Measurements from ENCODE around the gene TP53BP2.

TP53BP2 gene

DNA sequence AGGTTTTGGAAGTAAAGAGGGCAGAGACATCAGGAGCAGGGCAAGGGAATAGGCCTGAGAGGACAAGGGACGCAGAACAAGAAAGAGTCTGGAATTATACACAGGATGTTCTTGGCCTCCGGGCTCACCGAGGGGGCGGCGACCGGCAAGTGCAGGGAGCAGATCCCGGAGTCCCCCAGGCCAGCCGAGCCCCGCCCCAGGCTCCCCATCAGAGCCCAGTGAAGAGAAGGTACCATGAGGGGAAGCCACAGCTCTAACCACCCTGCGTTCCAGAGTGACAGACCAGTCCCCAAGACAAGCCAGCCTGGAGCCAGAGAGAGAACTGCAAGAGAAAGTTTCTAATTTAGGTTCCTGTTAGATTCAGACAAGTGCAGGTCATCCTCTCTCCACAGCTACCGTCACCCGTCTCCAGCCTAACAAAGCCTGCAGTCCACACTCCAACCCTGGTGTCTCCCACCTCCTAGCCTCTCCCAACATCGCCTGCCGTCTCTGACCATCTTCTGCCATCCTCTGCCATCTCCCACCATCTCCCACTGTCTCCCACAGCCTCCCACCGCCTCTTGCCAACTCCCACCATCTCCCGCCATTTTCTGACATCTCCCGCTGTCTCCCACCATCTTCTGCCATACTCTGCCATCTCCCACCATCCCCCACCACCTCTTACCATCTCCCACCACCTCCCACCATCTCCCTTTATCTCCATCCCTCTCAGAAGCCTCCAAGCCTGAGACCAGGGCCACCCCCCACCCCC is 90.9 kb downstream of the TP53BP2 start:
- no peak overlapping the region for H3K4me3 ChIP-seq (ENCODE audit: low read depth, low read length)
- TF ChIP-seq, protein P1, sequence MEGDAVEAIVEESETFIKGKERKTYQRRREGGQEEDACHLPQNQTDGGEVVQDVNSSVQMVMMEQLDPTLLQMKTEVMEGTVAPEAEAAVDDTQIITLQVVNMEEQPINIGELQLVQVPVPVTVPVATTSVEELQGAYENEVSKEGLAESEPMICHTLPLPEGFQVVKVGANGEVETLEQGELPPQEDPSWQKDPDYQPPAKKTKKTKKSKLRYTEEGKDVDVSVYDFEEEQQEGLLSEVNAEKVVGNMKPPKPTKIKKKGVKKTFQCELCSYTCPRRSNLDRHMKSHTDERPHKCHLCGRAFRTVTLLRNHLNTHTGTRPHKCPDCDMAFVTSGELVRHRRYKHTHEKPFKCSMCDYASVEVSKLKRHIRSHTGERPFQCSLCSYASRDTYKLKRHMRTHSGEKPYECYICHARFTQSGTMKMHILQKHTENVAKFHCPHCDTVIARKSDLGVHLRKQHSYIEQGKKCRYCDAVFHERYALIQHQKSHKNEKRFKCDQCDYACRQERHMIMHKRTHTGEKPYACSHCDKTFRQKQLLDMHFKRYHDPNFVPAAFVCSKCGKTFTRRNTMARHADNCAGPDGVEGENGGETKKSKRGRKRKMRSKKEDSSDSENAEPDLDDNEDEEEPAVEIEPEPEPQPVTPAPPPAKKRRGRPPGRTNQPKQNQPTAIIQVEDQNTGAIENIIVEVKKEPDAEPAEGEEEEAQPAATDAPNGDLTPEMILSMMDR (IDR thresholded peaks at IDR 0.05; ENCODE audit: low read depth, low read length), result no peak

DNA sequence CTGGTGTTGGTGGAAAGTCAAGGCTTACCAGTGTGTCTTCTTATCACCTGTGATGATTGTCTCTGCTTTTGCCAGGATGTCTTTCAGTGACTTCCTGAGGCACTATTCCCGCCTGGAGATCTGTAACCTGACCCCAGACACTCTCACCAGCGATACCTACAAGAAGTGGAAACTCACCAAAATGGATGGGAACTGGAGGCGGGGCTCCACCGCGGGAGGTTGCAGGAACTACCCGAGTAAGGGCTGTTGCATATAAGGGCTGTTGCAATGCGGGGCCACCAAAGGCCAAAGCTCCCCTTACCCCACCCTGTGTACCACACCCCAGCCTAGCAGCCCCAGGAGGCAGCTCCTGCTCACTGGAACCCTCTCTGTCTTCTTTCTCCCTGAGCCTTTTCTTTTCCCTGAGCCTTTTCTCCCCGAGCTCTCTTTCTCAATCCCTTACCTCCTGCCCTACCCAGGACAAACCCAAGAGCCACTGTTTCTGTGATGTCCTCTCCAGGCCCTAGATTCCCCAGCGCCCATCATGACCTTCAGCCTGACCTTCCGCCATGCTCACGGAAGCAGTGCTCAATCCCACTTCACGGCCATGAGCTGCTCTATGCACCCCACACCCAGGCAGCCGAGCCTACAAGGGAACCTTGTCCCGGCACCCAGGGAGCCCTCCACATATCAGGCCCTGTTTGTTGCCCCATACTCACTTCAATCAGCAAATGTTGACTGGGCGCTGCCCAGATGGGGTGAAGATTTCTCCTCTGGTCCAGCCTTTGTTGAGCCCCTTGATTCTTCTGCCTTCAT is 92.8 kb downstream of the TP53BP2 start:
- TF ChIP-seq, protein P1 (IDR thresholded peaks at IDR 0.05; ENCODE audit: low read depth, low read length), result no peak
- no peak overlapping the region for H3K4me3 ChIP-seq (ENCODE audit: low read depth, low read length)

DNA sequence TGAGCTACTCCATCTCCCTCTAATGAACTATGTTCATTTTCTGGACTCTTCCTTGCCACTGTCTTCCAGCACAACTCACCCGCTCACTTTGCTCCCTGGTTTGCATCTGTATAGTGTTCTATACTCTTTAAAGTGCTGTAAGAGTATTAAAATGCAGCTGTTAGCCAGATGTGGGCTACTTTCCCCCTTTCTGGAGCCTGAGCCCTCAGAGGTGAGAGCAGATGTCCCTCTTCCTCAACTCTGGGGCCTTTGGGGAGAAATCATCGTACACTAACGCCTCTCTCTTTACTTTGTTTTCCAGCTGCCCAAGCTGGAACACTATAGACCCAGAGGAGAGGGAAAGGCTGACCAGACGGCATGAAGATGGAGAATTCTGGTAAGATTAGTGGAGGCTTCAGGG is 94.1 kb downstream of the TP53BP2 start:
- no peak overlapping the region for H3K4me3 ChIP-seq (ENCODE audit: low read depth, low read length)
- TF ChIP-seq, protein P1 (IDR thresholded peaks at IDR 0.05; ENCODE audit: low read depth, low read length), result no peak

DNA sequence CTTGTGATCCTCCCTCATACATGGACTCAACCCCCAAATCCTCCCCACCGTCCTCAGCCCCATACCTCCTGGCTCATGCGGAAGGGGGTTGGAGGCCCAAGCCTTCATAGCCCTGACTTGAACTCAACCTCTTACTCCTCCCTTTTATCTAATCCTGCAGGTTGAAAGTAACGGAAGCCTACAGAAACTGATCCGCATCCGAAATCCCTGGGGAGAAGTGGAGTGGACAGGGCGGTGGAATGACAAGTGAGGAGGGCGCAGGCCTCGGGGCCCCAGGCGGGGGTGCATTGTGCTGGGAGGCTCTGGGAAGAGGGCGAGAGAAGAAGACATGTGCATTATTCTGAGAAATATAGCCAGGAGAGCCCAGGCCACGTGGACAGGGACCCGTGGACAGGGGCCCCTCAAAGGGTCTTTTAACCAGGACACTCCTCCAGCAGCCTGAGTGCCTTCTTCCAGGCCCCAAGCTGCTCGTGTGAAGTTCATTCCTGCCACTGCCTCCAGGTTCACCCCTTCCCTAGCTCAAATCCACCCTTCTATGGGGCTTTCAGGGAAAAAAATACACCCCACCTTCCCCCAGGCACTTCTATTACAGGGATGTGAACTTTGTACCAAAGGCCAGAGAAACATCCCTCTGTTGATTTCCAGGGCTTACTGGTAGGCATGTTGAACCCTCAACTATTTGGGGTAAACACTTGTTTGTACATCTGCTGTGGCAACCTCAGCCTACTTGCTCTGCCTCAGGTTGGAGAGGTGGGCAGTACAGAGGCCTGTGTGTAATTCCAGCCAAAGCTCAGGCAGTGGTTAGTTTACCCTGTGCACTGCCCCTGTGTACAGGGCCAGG is 94.8 kb downstream of the TP53BP2 start:
- H3K4me3 ChIP-seq (ENCODE audit: low read depth, low read length), result no peak overlapping the region
- TF ChIP-seq, protein P1 (IDR thresholded peaks at IDR 0.05; ENCODE audit: low read depth, low read length), result no peak

DNA sequence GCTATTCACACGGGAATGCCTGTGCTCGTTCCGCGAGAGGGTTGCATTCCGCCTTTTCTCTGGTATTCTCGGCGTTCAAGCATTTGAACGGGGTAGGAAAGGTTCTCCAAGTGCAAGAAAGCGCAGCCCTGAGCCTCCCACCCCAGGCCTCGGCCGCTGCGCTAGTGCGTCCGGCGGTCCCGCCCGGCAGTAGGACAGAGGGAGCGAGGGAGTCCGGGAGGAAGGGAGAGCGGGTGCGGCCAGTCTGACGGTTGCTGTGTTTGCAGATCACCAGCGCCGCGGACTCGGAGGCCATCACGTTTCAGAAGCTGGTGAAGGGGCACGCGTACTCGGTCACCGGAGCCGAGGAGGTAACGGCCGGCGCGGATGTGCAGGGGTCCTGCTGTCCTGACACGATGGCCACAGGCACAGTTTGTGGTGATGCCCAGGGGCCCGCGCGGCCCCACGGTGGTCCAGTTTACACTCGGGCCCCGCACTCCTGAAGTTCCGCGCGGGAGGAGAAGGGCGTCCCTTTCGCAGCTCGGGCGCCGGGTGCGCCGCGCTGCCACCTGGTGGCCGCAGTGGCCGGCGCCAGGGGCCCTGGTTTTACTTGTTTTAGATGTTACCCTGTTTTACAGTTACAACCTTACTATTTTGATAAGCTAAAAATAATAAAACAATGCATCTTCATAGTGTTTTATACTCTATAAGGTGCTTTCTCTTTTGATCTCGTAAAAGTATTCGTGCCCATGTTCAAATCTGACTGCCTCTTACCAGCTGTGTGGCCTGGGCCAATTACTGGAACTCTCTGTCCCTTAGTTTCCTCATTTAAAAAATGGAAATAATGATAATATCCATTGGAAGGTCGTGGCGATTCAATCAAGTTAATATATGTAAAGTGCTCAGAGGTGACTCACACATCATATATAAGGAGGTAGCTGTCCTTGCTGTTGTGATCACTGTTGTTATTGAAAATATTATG is 96.7 kb downstream of the TP53BP2 start:
- TF ChIP-seq, protein P1 (IDR thresholded peaks at IDR 0.05; ENCODE audit: low read depth, low read length), result peak; percentile 89
- H3K4me3 ChIP-seq (ENCODE audit: low read depth, low read length), result peak overlapping the region; percentile 43

DNA sequence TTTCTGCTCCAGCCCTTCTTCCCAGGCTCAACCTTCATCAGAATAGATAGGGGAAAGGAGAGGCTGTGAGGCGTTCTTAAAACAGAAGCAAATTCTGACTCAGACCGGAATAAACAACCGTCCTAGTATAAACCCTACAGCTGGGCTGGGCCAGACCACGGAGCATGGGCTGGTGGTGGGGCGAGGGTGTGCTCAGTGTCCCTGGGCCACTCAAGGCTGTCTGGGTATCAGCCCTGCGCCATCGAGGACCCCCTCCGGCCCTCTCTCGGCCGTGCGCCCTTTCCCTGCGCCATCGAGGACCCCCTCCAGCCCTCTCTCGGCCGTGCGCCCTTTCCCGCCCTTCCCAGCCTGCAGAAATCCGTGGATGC is 97.4 kb downstream of the TP53BP2 start:
- peak overlapping the region; percentile 43 for H3K4me3 ChIP-seq (ENCODE audit: low read depth, low read length)
- TF ChIP-seq, protein P1 (IDR thresholded peaks at IDR 0.05; ENCODE audit: low read depth, low read length), result no peak

Measured in WI38 (cell line).